ENCODE results near the gene ATP1A2.

GRCh38 chr1:160076295-160076694 lies 39.3 kb upstream of the ATP1A2 start:
- TF ChIP-seq POLR2AphosphoS5 (IDR thresholded peaks at IDR 0.05; ENCODE audit: low read depth, low read length) (no peak), SIN3A (IDR thresholded peaks at IDR 0.05; ENCODE audit: borderline replicate concordance, insufficient read depth, low read length) (no peak), REST (IDR thresholded peaks at IDR 0.05; ENCODE audit: insufficient read depth in 1 of 2, low read depth in 2 of 2, low read length in 2 of 2) (no peak)
